Breast epithelium (tissue), 4 donors: ENCODE results near the gene ARL4A. TPM values are rescaled to one million over a fixed set of nuclear protein-coding genes. Genes with fewer than 3 reads are reported as not detected.
"Not testable (repeated sequence)": the region's sequence is repeated elsewhere in the genome, so short reads cannot be mapped to it uniquely, and the experiment has no call there.

Source experiments
- DNase-seq, 2 donors: peaks; one replicate each; pipeline ENCODE4 v3.0.0-alpha.2; 2019; ENCODE audit warnings: low spot score in 2 of 2
- H3K27ac ChIP-seq, 2 donors: fragments of 200-600 bp; sonication (generic) in 1 of 2; one replicate each; pipeline ENCODE4 v1.5.1; 2016 to 2019; ENCODE audit warnings: mild to moderate bottlenecking in 1 of 2
- H3K27me3 ChIP-seq, 2 donors: fragments of 200-600 bp; sonication (generic) in 1 of 2; one replicate each; pipeline versions ENCODE4 v1.5.1 to v1.6.0; 2017 to 2019; ENCODE audit warnings: control low read depth in 1 of 2, mild to moderate bottlenecking in 1 of 2
- H3K36me3 ChIP-seq: fragments of 200-600 bp; one replicate; pipeline ENCODE4 v1.5.1; 2019
- H3K4me1 ChIP-seq, 2 donors: fragments of 200-600 bp; sonication (generic); one replicate each; pipeline ENCODE4 v1.5.1; 2016 to 2019; ENCODE audit warnings: control low read depth in 1 of 2
- H3K4me3 ChIP-seq, 3 donors: fragments of 200-600 bp; sonication (generic); 1 replicate in 2 of 3; 2 replicates in 1 of 3; pipeline ENCODE4 v1.5.1; 2016 to 2019; ENCODE audit warnings: mild to moderate bottlenecking in 3 of 3, moderate library complexity in 2 of 3
- H3K9me3 ChIP-seq, 2 donors: fragments of 200-600 bp; sonication (generic) in 1 of 2; one replicate each; pipeline ENCODE4 v1.5.1; 2016 to 2019; ENCODE audit warnings: control low read depth in 1 of 2
- CTCF ChIP-seq, 3 donors: fragments of 450-650 bp; IDR thresholded peaks; one replicate each; pipeline ENCODE4 v1.5.1; 2016 to 2017; ENCODE audit warnings: antibody characterized with exemption in 3 of 3, mild to moderate bottlenecking in 3 of 3, moderate library complexity in 3 of 3
- POLR2A ChIP-seq: fragments of 450-650 bp; IDR thresholded peaks from one replicate; pipeline ENCODE4 v1.6.1; 2016; ENCODE audit warnings: antibody characterized with exemption, mild to moderate bottlenecking, moderate library complexity
- POLR2AphosphoS5 ChIP-seq, 3 donors: sonication (generic); formaldehyde crosslinking; IDR thresholded peaks; one replicate each; pipeline ENCODE4 v1.6.1; 2017; ENCODE audit warnings: antibody characterized with exemption in 3 of 3
- intact Hi-C: fragments of 100-400 bp; cut with DNase I; formaldehyde crosslinking; loops from one replicate; pipeline ENCODE4 v1.15.1; 2023; ENCODE audit warnings: low total_unique reads
- total RNA-seq, 3 donors: library from RNA; depleted of rRNA; stranded (reverse); fragments of >200 nt; gene quantifications; one replicate each; pipeline ENCODE4 v1.1.0, GENCODE V29; 2016

ARL4A gene
- total RNA-seq, 3 donors from 2014 or later, result 28.5 to 165 (median 51.1) TPM

- H3K4me1 ChIP-seq, result no peaks in the 10 kb centered on the region
- DNase-seq, result no peak
- no peaks in the 10 kb centered on the region for H3K27me3 ChIP-seq
- peak overlapping the region; percentile 52 to 53 for H3K27ac ChIP-seq
- intact Hi-C loops, result no loop called here
- TF ChIP-seq POLR2AphosphoS5 (IDR thresholded peaks at IDR 0.05) (no peak), POLR2A (no peak), CTCF (IDR thresholded peaks at IDR 0.05) (no peak)
- H3K4me3 ChIP-seq, result peak overlapping the region; percentile 65 to 89 (median 86)
- no peaks in the 10 kb centered on the region for H3K36me3 ChIP-seq
- no peaks in the 10 kb centered on the region for H3K9me3 ChIP-seq
Measured at GRCh38 chr7:12689451-12689850, 2.0 kb downstream of the ARL4A start.

- no peak for DNase-seq
- Histone ChIP-seq H3K9me3 (no peaks in the 10 kb centered on the region), H3K4me1 (no peaks in the 10 kb centered on the region), H3K36me3 (no peaks in the 10 kb centered on the region), H3K27ac (peak overlapping the region; percentile 52 to 53), H3K27me3 (no peaks in the 10 kb centered on the region), H3K4me3 (peak overlapping the region; percentile 65 to 89 (median 86))
- TF ChIP-seq CTCF (IDR thresholded peaks at IDR 0.05) (no peak), POLR2A (no peak), POLR2AphosphoS5 (IDR thresholded peaks at IDR 0.05) (no peak)
- intact Hi-C loops, result no loop called here
Measured at GRCh38 chr7:12690041-12690878, 2.8 kb downstream of the ARL4A start.

GRCh38 chr7:12691388-12691787, 4.0 kb downstream of the ARL4A start:
- H3K36me3 ChIP-seq, H3K4me1 ChIP-seq, H3K9me3 ChIP-seq, intact Hi-C loops, DNase-seq, H3K27me3 ChIP-seq: not testable (repeated sequence)
- Histone ChIP-seq H3K4me3 (peak overlapping the region in 2 of 3 donors; percentile 48 to 65), H3K27ac (peak overlapping the region; percentile 37 to 53)

- Histone ChIP-seq H3K4me1 (no peaks in the 10 kb centered on the region), H3K4me3 (peak overlapping the region in 2 of 3 donors; percentile 48 to 65), H3K27ac (peak overlapping the region; percentile 20 to 41), H3K36me3 (no peaks in the 10 kb centered on the region), H3K9me3 (no peaks in the 10 kb centered on the region), H3K27me3 (no peaks in the 10 kb centered on the region)
- no peak for DNase-seq
- TF ChIP-seq CTCF (IDR thresholded peaks at IDR 0.05) (no peak), POLR2AphosphoS5 (IDR thresholded peaks at IDR 0.05) (no peak), POLR2A (no peak)
- intact Hi-C loops, result no loop called here
Measured at GRCh38 chr7:12692035-12692434, 4.6 kb downstream of the ARL4A start.

GRCh38 chr7:12692479-12693259, 5.2 kb downstream of the ARL4A start:
- no peaks in the 10 kb centered on the region for H3K27me3 ChIP-seq
- peak overlapping the region in 1 of 2 donors; percentile 41 for H3K27ac ChIP-seq
- H3K36me3 ChIP-seq, result no peaks in the 10 kb centered on the region
- TF ChIP-seq POLR2A, result no peak
- TF ChIP-seq CTCF (IDR thresholded peaks at IDR 0.05), result no peak
- TF ChIP-seq POLR2AphosphoS5 (IDR thresholded peaks at IDR 0.05), result no peak
- intact Hi-C loops, result no loop called here
- DNase-seq, result no peak
- peak overlapping the region in 2 of 3 donors; percentile 48 to 65 for H3K4me3 ChIP-seq
- H3K9me3 ChIP-seq, result no peaks in the 10 kb centered on the region
- H3K4me1 ChIP-seq, result no peaks in the 10 kb centered on the region
